ENCODE data around the gene MMP28.

The MMP28 gene

GRCh38 chr17:35728551-35728950, 66.9 kb downstream of the MMP28 start:
- H3K27ac ChIP-seq: no peak overlapping the region
- TF ChIP-seq ZFX (IDR thresholded peaks at IDR 0.05) (no peak), CTCF (conservative IDR thresholded peaks at IDR 0.05) (no peak)

- TF ChIP-seq ZFX (IDR thresholded peaks at IDR 0.05) (no peak), CTCF (conservative IDR thresholded peaks at IDR 0.05) (no peak)
- H3K27ac ChIP-seq: no peak overlapping the region
Observed at GRCh38 chr17:35727635-35728034, 67.8 kb downstream of the MMP28 start.

GRCh38 chr17:35726953-35727460, 68.4 kb downstream of the MMP28 start:
- no peak overlapping the region for H3K27ac ChIP-seq
- no peak for TF ChIP-seq CTCF (conservative IDR thresholded peaks at IDR 0.05)
- TF ChIP-seq ZFX (IDR thresholded peaks at IDR 0.05): no peak

- no peak overlapping the region for H3K27ac ChIP-seq
- TF ChIP-seq CTCF (conservative IDR thresholded peaks at IDR 0.05) (no peak), ZFX (IDR thresholded peaks at IDR 0.05) (no peak)
Observed at GRCh38 chr17:35726127-35726952, 69.1 kb downstream of the MMP28 start.

GRCh38 chr17:35725802-35726126, 69.7 kb downstream of the MMP28 start:
- no peak overlapping the region for H3K27ac ChIP-seq
- TF ChIP-seq ZFX (IDR thresholded peaks at IDR 0.05): no peak

- no peak for TF ChIP-seq CTCF (conservative IDR thresholded peaks at IDR 0.05)
- no peak for TF ChIP-seq ZFX (IDR thresholded peaks at IDR 0.05)
- no peak overlapping the region for H3K27ac ChIP-seq
Observed at GRCh38 chr17:35725058-35725457, 70.4 kb downstream of the MMP28 start.

GRCh38 chr17:35723735-35724134, 71.7 kb downstream of the MMP28 start:
- TF ChIP-seq CTCF (conservative IDR thresholded peaks at IDR 0.05) (no peak), ZFX (IDR thresholded peaks at IDR 0.05) (no peak)
- no peak overlapping the region for H3K27ac ChIP-seq

- no peak for TF ChIP-seq ZFX (IDR thresholded peaks at IDR 0.05)
- TF ChIP-seq CTCF (conservative IDR thresholded peaks at IDR 0.05): no peak
- no peak overlapping the region; the same call in 1 of the 2 replicates for H3K27ac ChIP-seq
Observed at GRCh38 chr17:35717475-35717874, 78.0 kb downstream of the MMP28 start.
